ENCODE data around the gene STX8.
A peak's percentile ranks its signal among the peaks of the same experiment; 100 is the strongest.

The STX8 gene

DNA sequence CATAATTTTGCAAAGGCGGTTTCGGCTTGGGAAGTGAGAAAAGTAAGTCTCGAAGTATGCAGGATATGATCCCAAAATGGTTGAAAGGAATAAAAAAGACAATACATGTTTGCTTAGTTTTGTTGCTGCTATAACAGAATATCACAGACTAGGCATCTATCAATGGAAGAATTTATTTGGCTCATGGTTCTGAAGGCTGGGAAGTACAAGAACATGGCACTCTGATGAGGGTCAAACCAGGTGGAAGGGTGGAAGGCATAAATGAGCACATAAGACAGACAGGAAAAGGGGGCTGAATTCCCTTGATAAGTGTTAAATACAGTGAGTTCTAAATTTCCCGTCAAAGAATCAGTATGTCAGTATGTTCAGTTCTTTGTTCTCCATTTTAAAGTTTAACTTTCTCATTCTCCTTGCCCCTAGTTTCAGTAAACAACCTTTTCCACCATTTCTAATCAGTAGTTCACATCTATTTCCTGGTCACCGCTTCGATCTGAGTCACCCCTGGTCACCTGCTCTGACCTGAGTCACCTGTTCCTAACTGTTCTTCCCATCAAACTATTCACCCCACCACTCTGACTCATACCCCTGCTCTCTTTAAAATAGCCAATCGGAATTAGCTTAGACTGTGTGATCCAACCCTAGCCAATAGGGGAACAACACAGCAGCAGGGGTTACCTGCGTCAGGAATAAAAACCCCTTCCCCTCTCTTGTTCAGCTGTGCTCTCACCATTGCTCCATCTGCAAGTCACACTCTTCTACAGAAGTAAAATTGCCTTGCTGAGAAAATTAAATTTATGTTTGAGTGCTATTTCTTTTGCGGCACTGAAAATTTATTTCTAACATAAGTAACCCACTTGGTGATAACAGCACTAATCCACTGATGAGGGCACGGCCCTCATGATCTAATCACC is 240.8 kb downstream of the STX8 start:
- no peak for DNase-seq

DNA sequence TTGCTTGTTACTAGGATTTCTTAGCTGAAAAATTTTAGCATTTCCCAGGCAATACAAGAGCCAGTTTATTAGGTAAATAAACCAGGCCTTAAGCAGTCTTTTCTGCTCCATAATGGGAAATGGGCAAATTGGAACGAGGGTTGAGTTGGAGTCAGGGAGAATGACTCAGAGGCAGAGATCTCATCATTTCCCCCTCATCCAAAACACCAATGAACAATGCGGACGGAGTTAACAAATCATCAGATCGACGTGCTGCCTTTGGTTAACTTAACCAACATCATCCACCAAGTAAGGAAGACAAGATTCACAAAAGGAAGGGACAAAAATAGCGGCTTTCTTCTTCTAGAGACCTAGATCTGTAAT is 243.5 kb downstream of the STX8 start:
- no peak for DNase-seq

DNA sequence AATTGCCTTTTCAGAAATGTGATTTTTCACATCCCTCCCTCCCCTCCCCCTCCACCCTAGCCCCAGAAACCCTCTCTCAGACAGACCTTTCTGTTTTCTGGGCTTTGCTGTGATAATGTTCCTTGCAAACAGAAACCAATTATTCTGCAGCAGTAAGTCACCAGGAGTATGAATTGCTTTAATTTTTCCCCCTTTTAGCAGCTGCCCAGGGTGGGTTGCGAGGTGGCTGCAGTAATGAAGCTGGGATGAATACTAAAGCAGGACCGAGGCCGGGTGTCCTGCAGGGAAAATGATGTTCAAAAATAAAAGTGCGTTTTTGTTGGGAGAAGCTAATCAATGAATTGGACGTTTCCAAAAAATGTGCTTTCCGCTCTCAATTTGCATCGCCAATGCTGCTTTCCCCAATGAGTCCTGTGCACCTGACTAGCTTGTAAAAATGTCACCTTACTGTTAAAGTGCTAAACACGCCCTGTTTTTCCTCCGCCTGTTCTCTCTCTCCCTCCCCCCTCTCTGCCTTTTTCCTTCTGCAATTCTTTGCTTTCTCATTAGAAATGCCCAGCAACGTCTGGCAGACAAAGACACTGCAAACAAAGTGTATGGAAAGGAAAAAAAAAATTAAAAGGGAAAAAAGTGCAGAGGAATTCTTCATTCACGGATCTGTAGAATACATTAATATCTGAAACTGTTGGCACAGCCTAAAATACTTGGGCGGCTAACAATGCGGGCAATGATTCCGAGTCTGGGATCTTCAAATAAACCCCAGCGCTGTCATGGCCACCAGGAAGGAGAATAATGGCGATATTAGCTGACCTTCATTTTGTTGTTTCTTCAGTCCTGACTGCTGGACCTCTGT is 244.1 kb downstream of the STX8 start:
- DNase-seq, result no peak

DNA sequence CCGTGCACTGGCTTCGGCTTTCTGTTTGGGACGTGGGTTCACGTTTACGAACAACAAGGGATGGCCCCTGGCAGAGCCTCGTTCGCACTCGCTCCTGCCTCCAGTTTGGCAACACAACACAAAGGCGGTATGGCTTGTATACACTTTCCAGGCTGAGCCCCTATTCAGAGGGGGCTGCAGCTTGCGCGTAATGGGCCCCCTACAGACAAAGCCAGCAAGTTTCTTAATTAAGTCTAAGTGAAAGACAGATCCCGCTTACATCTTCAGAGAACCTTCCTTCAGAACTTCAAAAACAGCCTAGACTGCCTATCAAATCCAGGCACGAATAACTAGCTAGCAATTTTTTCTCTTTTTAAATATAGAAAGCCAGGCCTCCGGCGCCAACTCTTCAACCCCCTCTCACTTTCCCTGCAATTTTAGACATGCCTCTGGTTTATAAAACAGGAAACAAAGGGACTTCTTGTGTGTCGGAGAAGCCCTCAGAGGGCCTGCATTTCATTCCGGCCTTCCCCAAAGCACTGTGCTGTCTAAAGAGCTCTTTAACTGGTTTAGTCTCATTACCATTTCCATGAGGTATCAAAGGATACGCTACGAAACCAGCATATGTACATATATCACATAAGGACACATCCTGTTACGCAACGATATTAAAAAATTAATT is 244.9 kb downstream of the STX8 start:
- DNase-seq, result no peak

DNA sequence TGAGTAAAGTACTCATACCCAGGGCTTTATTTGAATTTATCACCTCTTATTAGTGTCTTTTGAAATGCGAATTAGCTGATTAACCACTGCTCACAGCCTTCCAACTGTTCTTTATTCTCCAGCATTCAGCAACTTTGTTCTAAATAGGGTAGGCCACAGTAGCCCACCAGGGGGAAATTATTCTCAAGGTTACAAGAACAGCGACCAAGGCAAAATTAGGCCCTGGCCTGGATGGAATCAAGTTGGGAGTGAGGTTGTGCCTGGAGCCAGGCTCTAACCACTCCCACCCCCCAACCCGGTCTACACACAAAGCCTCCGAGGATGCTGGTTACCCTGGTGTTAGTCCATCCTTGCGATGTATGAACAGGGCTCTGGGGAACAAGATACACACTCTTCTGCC is 245.5 kb downstream of the STX8 start:
- no peak for DNase-seq

DNA sequence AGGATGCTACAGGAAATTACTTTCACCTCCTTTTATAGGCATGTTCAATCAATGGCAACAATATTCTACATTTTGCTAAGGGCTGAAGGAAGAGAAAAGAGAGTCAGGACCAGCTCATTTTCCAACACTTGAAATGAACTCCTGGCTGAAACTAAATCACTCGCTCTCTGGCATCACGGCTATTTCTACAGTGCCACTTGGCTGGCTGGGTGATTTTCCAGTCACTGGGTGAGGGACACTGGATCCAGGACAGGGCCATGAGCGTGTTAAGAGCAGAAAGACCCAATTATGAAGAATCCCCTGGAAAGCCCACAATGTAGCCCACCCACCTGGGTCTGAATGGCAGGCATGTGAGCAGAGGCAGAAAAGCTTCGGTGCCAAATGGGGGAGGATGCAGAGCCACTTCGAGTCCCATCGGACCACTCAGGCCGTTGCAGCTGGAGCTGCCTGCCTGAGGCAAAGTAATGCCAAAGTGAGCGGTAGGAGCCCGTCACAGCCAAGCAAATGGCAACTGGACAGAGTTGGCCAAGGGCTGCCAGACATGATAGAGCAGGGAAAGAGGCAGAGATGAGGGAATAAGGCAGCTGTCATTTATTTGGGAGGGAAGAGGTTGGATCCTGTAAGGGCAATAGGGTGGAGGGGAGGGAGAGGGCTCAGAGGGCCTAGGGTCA is 246.2 kb downstream of the STX8 start:
- DNase-seq, result no peak

DNA sequence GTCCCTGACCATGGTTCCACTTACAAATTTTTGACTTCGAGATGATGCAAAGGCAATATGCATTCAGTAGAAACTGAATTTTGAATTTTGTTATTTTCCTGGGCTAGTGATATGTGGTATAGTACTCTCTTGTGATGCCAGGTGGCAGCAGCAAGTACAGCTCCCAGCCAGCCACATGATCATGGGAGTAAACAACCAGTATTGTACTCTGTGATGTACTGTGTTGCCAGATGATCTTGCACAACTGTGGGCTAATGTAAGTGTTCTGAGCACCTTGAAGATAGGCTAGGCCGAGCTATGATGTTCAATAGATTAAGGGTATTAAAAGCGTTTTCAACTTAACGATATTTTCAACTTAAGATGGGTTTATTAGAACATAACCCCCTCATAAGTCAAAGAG is 250.8 kb downstream of the STX8 start:
- DNase-seq, result no peak

DNA sequence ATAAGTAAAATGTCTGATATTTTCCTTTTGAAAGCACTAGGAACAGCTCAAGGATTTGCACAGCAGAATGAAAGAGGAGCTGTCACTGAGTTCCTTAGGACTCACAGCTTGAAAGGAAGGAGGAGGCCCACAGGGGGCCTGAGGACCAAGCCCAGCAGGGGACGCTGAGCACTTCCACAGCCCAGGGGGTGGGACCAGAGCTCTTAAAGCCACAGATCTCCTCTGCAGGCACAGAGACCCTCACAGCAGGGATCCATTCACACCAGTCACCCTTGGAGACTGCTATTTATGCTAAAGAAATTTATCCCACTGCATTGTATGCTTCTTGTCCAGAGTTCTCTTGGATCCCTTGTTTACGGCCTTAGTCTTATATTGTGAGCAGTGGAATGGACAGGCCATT is 253.3 kb downstream of the STX8 start:
- no peak for DNase-seq

DNA sequence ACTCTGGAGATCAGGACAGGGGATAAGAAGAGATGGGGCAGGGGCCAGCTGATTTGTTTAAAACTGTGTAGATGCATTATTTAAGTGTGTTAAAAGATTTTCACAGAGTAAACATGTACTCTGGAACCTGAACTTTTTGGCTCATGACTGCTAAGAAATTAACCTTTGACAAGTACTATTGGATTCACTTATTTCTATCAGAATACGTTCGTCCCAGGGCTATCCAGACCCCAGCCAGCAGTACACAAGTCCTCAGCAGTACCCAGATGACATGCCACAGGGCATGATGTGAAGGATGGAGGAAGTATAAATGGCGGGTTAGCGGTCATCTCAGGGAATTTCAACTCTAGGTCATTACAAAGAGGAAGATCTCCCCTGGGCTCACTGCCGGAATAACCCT is 253.7 kb downstream of the STX8 start:
- DNase-seq, result no peak

DNA sequence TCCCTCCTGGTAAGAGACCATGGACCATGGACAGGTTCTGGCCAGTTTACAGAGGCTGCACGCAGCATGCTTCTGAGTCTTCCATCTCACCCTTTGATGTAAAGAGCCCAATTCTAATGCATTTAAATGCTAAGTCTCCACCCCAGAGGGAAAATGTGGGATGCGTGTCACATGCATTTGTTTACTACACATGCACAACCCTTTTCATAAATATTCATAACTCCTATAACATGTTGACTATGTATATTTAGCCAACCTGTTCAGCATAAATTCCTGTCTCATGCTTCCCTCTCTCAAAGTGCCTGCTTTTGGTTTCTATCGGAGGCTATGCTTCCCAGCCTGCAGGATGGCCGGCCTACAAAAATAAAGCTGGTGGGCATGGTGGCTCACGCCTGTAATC is 260.3 kb downstream of the STX8 start:
- no peak for DNase-seq

DNA sequence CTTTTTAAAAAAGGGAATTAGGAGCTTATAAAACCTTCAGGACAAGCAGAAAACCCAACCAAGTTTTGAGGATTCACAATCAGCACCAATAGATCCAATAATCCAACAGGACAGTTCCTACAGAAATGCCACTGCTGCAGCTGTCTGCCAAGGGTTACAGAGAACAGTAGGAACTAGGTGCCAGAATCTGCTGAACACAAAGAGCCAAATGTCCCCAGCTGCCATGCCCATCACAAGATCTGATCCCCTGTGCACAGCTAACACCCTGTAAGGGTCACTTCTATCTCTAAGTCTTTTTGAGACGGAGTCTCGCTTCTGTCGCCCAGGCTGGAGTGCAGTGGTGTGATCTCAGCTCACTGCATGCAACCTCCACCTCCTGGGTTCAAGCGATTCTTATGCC is 262.3 kb downstream of the STX8 start:
- no peak for DNase-seq

DNA sequence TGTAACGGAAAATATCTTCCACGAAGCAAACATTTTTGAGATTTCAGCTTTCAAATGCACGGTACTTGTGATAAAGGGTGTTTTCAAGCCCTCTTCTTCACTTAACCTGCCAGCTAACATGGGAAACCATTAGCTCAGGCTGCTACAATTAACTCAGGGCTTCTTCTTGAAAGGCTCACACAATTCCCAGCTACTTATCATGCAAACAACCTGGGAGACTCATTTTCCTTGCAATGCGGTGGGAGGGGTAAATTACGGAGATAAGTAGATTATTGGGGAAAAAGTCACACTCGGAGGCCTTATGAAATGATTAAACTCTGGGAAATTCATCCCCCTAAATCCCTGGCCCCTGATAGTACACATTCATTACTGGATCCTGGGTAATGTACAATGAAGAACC is 266.4 kb downstream of the STX8 start:
- no peak for DNase-seq

DNA sequence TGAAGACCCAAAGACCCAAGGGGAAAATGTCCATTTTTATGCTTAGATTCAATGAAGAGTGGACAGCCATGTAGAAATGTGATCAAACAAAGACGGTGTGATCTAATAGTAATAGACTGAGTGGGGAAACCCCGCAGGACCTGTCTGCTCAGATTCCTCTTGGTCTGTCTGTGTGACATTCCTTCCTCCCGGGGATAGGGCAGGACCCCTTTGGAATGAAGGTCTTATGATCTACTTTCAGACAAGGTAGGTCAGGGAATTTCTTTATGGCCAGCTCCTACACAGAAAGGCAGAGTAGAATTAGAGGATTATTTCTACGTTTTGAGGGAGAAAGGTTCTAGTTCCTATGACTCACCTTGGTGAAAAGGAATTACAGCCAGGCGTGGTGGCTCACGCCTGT is 267.6 kb downstream of the STX8 start:
- no peak for DNase-seq

DNA sequence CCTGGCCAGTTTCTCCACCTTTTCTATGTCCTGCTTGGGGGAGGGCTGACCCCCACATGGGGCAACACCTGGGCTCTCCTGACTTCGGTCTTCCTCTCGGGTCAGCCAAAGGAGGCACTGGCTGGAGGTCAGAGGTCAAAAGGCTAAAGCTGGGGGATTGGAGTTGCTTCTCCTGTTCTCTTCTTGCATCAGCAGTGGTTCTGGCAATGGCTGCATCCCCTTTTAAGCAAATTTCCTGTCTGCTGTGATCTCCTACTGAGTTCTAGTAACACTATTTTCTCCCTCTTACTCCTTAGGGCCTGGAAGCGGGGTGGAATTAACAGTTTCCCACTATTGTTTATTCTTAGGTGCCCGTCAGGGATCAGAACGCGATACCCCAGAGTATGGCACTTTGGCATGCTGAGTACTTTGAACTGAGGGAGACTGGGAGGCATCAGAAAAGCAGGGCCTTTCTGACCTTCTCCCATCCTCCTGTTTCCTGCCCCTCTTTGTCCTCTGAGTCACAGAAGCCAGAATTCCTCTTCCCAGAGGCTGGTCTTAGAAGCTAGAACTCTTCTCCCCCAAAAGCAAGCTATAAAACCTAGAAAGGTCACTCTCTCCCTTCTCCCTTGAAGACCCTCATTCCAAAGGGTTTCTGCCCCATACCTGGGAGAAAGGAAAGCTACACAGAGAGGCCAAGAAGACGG is 268.2 kb downstream of the STX8 start:
- no peak for DNase-seq

DNA sequence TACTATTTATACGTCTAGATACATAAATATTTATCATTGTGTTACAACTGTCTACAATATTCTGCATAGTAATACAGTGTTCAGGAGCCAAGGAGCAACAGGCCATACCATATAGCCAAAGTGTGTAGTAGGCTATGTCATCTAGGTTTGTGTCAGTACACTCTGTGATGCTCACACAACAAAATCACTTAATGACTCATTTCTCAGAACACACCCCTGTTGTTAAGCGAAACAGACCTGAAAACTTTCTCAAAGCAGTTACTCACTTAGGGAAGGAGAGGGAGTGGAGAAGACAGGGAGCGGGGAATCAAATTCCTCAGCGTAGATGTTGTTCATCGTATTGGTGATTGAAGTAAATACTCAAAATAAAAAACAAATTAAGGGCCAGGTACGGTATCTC is 269.5 kb downstream of the STX8 start:
- no peak for DNase-seq

DNA sequence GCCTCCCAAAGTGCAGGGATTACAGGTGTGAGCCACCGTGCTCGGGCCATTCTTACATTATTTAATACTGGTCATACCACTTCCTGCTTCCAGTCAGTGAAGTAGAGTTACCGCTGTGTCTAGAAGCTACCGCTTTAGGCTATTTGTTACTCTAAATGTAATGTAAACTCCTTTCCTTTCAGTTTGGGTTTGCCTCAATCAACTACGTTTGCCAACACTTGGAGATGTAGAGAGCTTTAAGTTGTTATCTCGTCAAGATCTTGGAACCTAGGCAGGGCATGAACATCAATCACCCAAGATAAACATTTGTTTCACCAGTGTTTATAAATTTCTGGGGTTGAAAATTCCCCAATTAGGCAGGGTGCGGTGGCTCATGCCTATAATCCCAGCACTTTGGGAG is 275.9 kb downstream of the STX8 start:
- no peak for DNase-seq

DNA sequence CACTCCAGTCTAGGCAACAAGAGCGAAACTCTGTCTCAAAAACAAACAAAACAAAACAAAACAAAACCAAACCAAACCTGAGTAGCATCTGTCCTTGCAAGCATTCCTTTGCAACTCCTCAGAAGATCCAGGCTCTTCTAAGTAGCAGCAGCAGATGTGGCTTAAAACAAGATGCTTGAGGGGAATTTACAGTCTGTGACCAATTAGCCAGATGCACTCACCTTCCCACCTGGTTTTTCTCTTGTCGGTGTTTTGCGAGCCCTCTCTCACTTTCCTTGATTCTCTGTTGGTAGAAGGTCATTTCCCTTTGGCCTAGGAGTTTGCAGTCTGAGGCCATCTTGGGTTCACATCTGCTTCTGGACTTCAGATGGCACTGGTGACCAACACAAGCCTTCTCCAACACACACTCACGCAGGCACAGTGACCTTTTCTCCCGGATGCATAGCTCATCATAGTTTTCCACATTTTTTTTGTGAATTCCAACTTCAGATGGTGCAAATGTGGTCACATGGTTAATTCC is 276.8 kb downstream of the STX8 start:
- no peak for DNase-seq

DNA sequence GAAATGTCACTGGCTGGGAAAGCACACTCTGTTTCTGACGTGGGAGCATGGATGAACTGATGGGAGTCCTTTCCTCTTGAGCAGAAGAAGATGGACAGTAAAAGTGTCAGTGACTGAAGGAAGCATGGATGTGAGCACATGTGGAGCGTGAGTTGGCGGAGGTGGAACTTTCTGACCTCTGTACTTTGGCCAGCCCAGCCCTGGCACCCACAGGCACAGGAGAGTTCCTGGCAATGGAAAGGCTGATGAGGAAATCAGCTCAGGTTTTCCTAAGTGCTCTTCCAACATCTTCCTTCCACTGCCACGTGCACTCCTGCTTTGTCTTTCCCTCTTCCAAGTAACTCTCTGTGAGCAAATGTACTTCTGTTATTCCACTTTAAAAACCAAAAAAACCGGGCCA is 277.5 kb downstream of the STX8 start:
- DNase-seq, result no peak

DNA sequence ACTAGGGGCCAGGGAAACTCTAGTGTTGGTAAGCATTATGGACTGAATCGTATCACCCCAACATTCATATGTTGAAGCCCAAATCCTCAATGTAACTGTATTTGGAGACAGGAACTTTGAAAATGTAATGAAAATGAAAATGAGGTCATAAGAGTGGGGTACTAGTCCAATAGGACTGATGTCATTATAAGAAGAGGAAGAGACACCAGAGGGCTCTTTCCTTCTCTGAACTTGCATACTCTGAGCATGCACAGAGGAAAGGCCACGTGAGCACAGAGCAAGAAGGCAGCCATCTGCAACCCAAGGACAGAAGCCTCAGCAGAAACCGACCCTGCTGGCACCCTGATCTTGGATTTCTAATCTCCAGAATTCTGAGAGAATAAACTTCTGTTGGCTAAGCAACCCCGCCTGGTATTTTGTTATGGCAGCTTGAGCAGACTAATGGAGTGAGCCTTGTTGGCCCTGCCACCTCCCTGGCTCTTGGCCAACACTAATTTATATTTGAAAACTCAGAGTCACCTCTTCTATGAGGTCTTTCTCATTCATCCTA is 280.9 kb downstream of the STX8 start:
- peak; percentile 83 for DNase-seq

DNA sequence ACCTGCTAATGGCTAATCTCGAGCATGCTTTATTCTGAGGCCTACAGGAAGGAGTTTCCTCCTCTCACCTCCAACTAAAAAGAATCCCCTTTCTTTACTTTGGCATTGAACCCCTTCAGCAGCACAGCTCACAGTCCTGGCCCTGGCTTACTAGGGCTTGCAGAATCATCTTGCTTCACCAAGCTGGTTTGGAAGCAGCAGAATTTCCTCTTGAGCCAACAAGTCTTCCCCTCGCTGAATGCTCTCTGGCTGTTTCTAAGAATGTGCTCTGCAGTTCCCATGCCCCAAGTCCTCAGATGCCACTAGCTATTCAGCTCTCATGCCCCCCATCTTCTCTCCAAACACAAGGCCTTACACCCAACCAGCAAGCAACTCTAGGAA is 283.1 kb downstream of the STX8 start:
- DNase-seq, result no peak

DNA sequence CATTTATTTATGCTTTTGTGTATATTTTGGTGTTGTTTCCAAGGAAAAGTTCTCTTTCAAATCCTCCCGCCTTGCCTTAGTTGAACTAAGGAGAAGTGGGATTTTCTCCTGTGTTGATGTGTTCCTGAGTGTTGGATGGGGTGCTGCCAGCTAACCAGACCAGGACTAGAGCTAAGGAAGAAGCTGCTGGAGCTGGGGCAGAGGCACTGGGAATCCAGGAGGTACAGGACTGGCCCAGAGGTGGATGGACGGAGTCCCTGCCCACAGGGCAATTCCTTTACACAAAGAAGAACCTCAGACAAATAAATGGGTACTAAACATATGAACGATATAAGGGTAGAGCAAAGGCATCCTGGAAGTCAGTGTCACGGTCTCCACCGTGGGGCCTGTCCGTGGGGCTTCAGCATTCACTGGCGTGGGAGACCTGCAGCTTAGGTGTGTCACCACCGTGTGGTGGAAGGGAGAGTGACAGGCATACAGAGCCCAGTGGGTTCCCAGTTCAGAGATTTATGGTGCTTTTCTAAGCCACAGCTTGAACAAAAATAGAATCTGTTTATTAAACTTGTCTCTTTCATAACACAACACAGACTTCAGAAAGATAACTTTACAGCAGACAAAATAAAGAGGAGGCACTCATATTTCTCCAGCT is 283.6 kb downstream of the STX8 start:
- peak; percentile 24 for DNase-seq

DNA sequence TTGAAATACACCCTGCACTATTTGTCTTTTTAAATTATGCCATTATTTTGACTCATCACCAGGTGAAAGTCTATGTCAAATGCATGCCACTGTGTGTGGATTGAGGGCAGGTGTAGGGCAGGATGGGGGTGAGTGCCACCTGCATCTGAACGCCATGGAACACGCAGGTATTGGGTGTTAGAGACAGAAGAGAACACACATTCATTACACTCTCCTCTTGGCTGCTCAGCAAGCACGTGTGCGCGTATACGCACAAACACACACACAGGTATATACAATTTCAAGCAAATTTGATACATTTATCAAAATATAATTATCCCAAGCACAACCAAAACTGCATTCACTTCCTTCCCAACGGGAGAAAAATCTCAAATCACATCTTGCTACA is 285.4 kb downstream of the STX8 start:
- DNase-seq, result no peak
